GM12874 (cell line): ENCODE data around the gene PSMD6.

ENCODE experiments used
- CTCF ChIP-seq: IDR thresholded peaks from 2 replicates; pipeline ENCODE4 v1.5.1; 2011; ENCODE audit warnings: low read depth, mild to moderate bottlenecking, control low read depth, low read length, moderate library complexity; ENCODE audit not compliant: insufficient read depth

PSMD6 gene

GRCh38 chr3:63972196-63972595 is 51.1 kb downstream of the PSMD6 start:
- no peak for TF ChIP-seq CTCF

- no peak for TF ChIP-seq CTCF
These were observed 52.4 kb downstream of the PSMD6 start for GRCh38 chr3:63970631-63971475.

GRCh38 chr3:63969876-63970275 is 53.4 kb downstream of the PSMD6 start:
- no peak for TF ChIP-seq CTCF

- no peak for TF ChIP-seq CTCF
These were observed 54.5 kb downstream of the PSMD6 start for GRCh38 chr3:63968612-63969350.

- TF ChIP-seq CTCF, result no peak
These were observed 55.4 kb downstream of the PSMD6 start for GRCh38 chr3:63967675-63968611.

GRCh38 chr3:63966871-63967270 is 56.4 kb downstream of the PSMD6 start:
- TF ChIP-seq CTCF, result no peak

- TF ChIP-seq CTCF, result no peak
These were observed 57.3 kb downstream of the PSMD6 start for GRCh38 chr3:63966007-63966406.
